Mesenchymal stem cell (in vitro differentiated cells and primary cell): ENCODE data around the gene CNTNAP2.

Source experiments
- DNase-seq: peaks from one replicate; pipeline ENCODE4 v3.0.0-alpha.2; 2013
- H2AFZ ChIP-seq: one replicate; pipeline ENCODE4 v1.6.1; 2013; ENCODE audit warnings: low read depth, mild to moderate bottlenecking, control low read depth, inconsistent platforms, low read length, moderate library complexity
- H2AK5ac ChIP-seq: 2 replicates; pipeline ENCODE4 v1.6.1; 2013; ENCODE audit warnings: low read length, moderate library complexity, mild to moderate bottlenecking, inconsistent platforms; ENCODE audit not compliant: severe bottlenecking
- H2BK120ac ChIP-seq: one replicate; pipeline ENCODE4 v1.6.1; 2013; ENCODE audit warnings: low read depth, mild to moderate bottlenecking, inconsistent platforms, low read length, moderate library complexity
- H2BK12ac ChIP-seq, 2 experiments: one replicate each; pipeline ENCODE4 v1.6.1; 2013; ENCODE audit warnings: inconsistent platforms in 2 of 2, low read length in 2 of 2, mild to moderate bottlenecking in 2 of 2, moderate library complexity in 2 of 2, control low read depth in 1 of 2
- H2BK15ac ChIP-seq: one replicate; pipeline ENCODE4 v1.6.1; 2013; ENCODE audit warnings: mild to moderate bottlenecking, low read depth, inconsistent platforms; ENCODE audit not compliant: poor library complexity, severe bottlenecking
- H2BK5ac ChIP-seq: 2 replicates; pipeline ENCODE4 v1.6.1; 2013; ENCODE audit warnings: low read depth, mild to moderate bottlenecking, low read length, control low read depth, inconsistent platforms; ENCODE audit not compliant: poor library complexity, severe bottlenecking
- H3K14ac ChIP-seq, 2 experiments: one replicate each; pipeline ENCODE4 v1.6.1; 2013; ENCODE audit warnings: inconsistent platforms in 2 of 2, low read length in 2 of 2, control low read depth in 1 of 2, mild to moderate bottlenecking in 1 of 2, moderate library complexity in 1 of 2
- H3K18ac ChIP-seq, 2 experiments: one replicate each; pipeline ENCODE4 v1.6.1; 2013; ENCODE audit warnings: inconsistent platforms in 2 of 2, low read length in 2 of 2, control low read depth in 1 of 2, low read depth in 1 of 2, mild to moderate bottlenecking in 1 of 2
- H3K23ac ChIP-seq, 2 experiments: one replicate each; pipeline ENCODE4 v1.6.1; 2013; ENCODE audit warnings: inconsistent platforms in 2 of 2, low read length in 2 of 2, mild to moderate bottlenecking in 2 of 2, moderate library complexity in 2 of 2, control low read depth in 1 of 2
- H3K27ac ChIP-seq: 2 replicates; pipeline ENCODE4 v1.5.1; 2013; ENCODE audit warnings: mild to moderate bottlenecking, moderate library complexity, low read length, control low read depth, inconsistent platforms; ENCODE audit not compliant: poor library complexity, severe bottlenecking
- H3K27me3 ChIP-seq, 2 experiments: 2 replicates each; pipeline versions ENCODE4 v1.6.1 to v1.7.0; 2013; ENCODE audit warnings: low read length in 2 of 2, mild to moderate bottlenecking in 2 of 2, moderate library complexity in 2 of 2, control low read depth in 1 of 2, inconsistent platforms in 1 of 2; ENCODE audit not compliant: control insufficient read depth in 1 of 2, insufficient read depth in 1 of 2
- H3K36me3 ChIP-seq, 2 experiments: 2 replicates each; pipeline versions ENCODE4 v1.6.1 to v1.7.0; 2013; ENCODE audit warnings: low read length in 2 of 2, control low read depth in 1 of 2, inconsistent platforms in 1 of 2, low read depth in 1 of 2, mild to moderate bottlenecking in 1 of 2; ENCODE audit not compliant: insufficient read depth in 2 of 2, control insufficient read depth in 1 of 2
- H3K4ac ChIP-seq, 2 experiments: one replicate each; pipeline ENCODE4 v1.6.1; 2013; ENCODE audit warnings: inconsistent platforms in 2 of 2, low read length in 2 of 2, mild to moderate bottlenecking in 2 of 2, moderate library complexity in 2 of 2, control low read depth in 1 of 2, low read depth in 1 of 2
- H3K4me1 ChIP-seq: 2 replicates; pipeline ENCODE4 v1.6.1; 2013; ENCODE audit warnings: low read depth, low read length, control low read depth; ENCODE audit not compliant: control insufficient read depth, insufficient read depth
- H3K4me2 ChIP-seq: 2 replicates; pipeline ENCODE4 v1.6.1; 2013; ENCODE audit warnings: low read length, mild to moderate bottlenecking, inconsistent platforms; ENCODE audit not compliant: poor library complexity, severe bottlenecking
- H3K4me3 ChIP-seq, 2 experiments: 2 replicates each; pipeline versions ENCODE4 v1.5.1 to v1.7.0; 2013; ENCODE audit warnings: low read length in 2 of 2, mild to moderate bottlenecking in 2 of 2, control low read depth in 1 of 2, low read depth in 1 of 2; ENCODE audit not compliant: insufficient read depth in 1 of 2
- H3K79me1 ChIP-seq: replicated peaks from 2 replicates; pipeline ENCODE4 v1.6.1; 2013; ENCODE audit warnings: mild to moderate bottlenecking, control low read depth, low read length, inconsistent platforms; ENCODE audit not compliant: poor library complexity, severe bottlenecking
- H3K9ac ChIP-seq: 2 replicates; pipeline ENCODE4 v1.7.0; 2013; ENCODE audit warnings: mild to moderate bottlenecking, low read length, moderate library complexity
- H3K9me3 ChIP-seq: 2 replicates; pipeline ENCODE4 v1.7.0; 2013; ENCODE audit warnings: mild to moderate bottlenecking, low read length; ENCODE audit not compliant: control insufficient read depth
- H4K8ac ChIP-seq: one replicate; pipeline ENCODE4 v1.6.1; 2013; ENCODE audit warnings: inconsistent platforms, mild to moderate bottlenecking, low read length, moderate library complexity
- H4K91ac ChIP-seq: one replicate; pipeline ENCODE4 v1.6.1; 2013; ENCODE audit warnings: mild to moderate bottlenecking, low read length, inconsistent platforms
- WGBS: methylation state at CpG from one replicate; pipeline ENCODE4 v1.1.7; 2013; ENCODE audit warnings: mixed read lengths; 5-methylcytosine and 5-hydroxymethylcytosine counted together

CNTNAP2 gene

DNA sequence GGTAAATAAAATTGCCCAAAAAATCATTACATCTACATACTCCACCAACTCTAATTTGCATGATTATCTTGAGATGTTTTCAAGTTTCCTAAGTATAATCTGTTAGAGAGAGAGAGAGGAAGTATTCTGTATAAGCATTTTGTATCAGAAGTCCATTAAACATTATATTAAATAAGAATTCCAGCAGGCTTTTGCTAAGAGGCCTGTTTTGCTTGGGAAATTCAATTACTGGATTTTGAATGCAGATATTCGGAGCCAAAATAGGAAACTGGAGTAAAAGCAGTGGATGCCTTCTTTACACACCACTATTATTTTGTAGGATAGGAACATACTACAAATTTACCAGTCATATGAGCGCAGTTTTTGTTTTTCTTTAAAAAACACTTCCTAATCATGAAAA is 727.8 kb downstream of the CNTNAP2 start:
- H3K79me1 ChIP-seq: no peaks in the 10 kb centered on the region
- H3K23ac ChIP-seq: no peak overlapping the region
- H4K8ac ChIP-seq: no peak overlapping the region
- H2AFZ ChIP-seq: no peak overlapping the region
- H3K14ac ChIP-seq: no peak overlapping the region
- peaks cover 22% of the 10 kb centered on the region for H3K9me3 ChIP-seq
- H3K18ac ChIP-seq: no peak overlapping the region
- no peaks in the 10 kb centered on the region for H3K36me3 ChIP-seq
- H3K4me1 ChIP-seq: no peaks in the 10 kb centered on the region
- WGBS: no CpG with 5 or more reads among the region's 2 CpGs
- H2BK15ac ChIP-seq: no peak overlapping the region
- H3K4me3 ChIP-seq: no peak overlapping the region
- H3K27me3 ChIP-seq: no peaks in the 10 kb centered on the region
- no peak overlapping the region for H3K9ac ChIP-seq
- DNase-seq: no peak
- no peak overlapping the region for H2BK12ac ChIP-seq
- no peak overlapping the region for H4K91ac ChIP-seq
- no peak overlapping the region for H3K4me2 ChIP-seq
- no peak overlapping the region for H2BK5ac ChIP-seq
- no peak overlapping the region for H3K4ac ChIP-seq
- no peak overlapping the region for H3K27ac ChIP-seq
- no peak overlapping the region for H2BK120ac ChIP-seq
- H2AK5ac ChIP-seq: no peak overlapping the region

DNA sequence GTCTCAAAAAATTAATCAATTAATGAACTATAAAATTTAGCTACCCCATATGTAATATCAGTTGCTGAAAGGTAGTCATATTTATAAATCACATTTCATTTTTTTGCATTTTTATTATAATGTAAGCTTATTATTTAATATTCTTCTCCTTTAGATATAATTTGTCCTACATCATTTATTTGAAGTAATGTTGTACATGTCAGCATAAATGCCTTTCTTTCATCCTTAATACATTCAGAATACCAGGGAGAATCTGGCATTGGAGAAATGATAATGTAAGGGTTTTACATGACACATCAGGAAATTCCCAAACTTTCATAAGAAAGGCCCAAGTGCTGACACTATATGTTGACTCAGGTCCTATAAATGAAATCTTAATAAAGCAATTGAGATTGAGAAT is 742.1 kb downstream of the CNTNAP2 start:
- Histone ChIP-seq H2AK5ac (no peak overlapping the region), H2AFZ (no peak overlapping the region), H2BK15ac (no peak overlapping the region), H2BK12ac (no peak overlapping the region), H3K27me3 (no peaks in the 10 kb centered on the region), H4K91ac (no peak overlapping the region), H4K8ac (no peak overlapping the region), H3K4me2 (no peak overlapping the region), H3K4me3 (no peak overlapping the region), H3K23ac (no peak overlapping the region), H3K4me1 (no peaks in the 10 kb centered on the region), H3K79me1 (no peaks in the 10 kb centered on the region), H3K9ac (no peak overlapping the region), H3K36me3 (no peaks in the 10 kb centered on the region), H3K4ac (no peak overlapping the region), H3K18ac (no peak overlapping the region), H3K27ac (no peak overlapping the region), H3K9me3 (peaks cover 4% of the 10 kb centered on the region), H2BK5ac (no peak overlapping the region), H3K14ac (no peak overlapping the region), H2BK120ac (no peak overlapping the region)
- no peak for DNase-seq

DNA sequence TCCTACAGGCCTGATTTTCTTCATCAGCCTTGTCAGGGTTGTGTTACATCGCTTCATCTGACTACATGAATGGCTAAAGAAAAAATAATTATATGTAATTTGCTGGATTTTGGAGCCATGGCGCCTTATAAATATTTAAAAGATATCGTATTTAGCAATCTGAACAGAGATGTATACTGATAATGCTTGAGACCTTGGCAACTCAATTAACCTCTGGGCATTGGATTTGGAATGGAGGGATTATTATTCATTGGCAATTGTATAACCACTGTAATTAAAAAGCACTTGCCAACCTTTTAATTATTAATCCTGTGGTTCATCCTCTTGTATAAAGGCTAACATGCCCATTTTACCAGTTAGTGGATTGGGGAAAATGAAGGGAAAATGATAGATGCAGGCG is 745.1 kb downstream of the CNTNAP2 start:
- Histone ChIP-seq H3K4me2 (no peak overlapping the region), H3K4me3 (no peak overlapping the region), H2AFZ (no peak overlapping the region), H2BK12ac (no peak overlapping the region), H3K36me3 (no peaks in the 10 kb centered on the region), H2BK120ac (no peak overlapping the region), H3K9ac (no peak overlapping the region), H3K27me3 (no peaks in the 10 kb centered on the region), H3K4me1 (no peaks in the 10 kb centered on the region), H3K79me1 (no peaks in the 10 kb centered on the region), H4K8ac (no peak overlapping the region), H3K23ac (no peak overlapping the region), H2AK5ac (no peak overlapping the region), H2BK15ac (no peak overlapping the region), H3K18ac (no peak overlapping the region), H3K27ac (no peak overlapping the region), H4K91ac (no peak overlapping the region), H2BK5ac (no peak overlapping the region), H3K9me3 (peaks cover 4% of the 10 kb centered on the region), H3K14ac (no peak overlapping the region), H3K4ac (no peak overlapping the region)
- 91% methylated on average over 3 of the region's 4 CpGs for WGBS
- DNase-seq: no peak

DNA sequence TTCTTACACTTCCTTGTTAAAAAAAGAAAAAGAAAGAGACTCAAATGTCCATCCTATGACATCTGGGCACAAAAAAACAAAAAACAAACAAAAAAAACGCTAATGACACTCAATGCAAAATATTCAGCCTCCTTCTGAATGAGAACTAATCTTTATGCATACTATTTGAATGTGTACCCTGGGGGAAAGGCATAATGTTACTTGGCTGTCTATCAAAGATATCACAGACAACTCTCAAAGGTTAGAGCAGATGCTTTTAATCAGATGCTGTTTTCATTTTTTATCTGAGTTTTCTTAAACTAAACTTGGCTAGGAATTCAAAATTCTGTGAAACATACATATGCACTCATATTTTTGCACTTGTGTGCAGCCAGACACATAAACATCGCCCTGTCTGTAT is 745.8 kb downstream of the CNTNAP2 start:
- no peak for DNase-seq

More for the DNA sequence above, 745.8 kb downstream of the CNTNAP2 start:
- no peak overlapping the region for H3K4ac ChIP-seq
- H4K91ac ChIP-seq: no peak overlapping the region
- H2BK12ac ChIP-seq: no peak overlapping the region
- H3K9me3 ChIP-seq: peaks cover 4% of the 10 kb centered on the region
- no peak overlapping the region for H4K8ac ChIP-seq
- H3K14ac ChIP-seq: no peak overlapping the region
- no peak overlapping the region for H3K9ac ChIP-seq
- H3K4me2 ChIP-seq: no peak overlapping the region
- no peak overlapping the region for H3K4me3 ChIP-seq
- no peaks in the 10 kb centered on the region for H3K36me3 ChIP-seq
- H3K4me1 ChIP-seq: no peaks in the 10 kb centered on the region
- H3K18ac ChIP-seq: no peak overlapping the region
- 83% methylated on average over 1 of the region's 2 CpGs for WGBS
- no peak overlapping the region for H3K27ac ChIP-seq
- H2BK15ac ChIP-seq: no peak overlapping the region
- H2AK5ac ChIP-seq: no peak overlapping the region
- no peak overlapping the region for H2BK5ac ChIP-seq
- H3K23ac ChIP-seq: no peak overlapping the region
- no peaks in the 10 kb centered on the region for H3K27me3 ChIP-seq
- H3K79me1 ChIP-seq: no peaks in the 10 kb centered on the region
- no peak overlapping the region for H2AFZ ChIP-seq
- no peak overlapping the region for H2BK120ac ChIP-seq
